GM12891 (cell line): Measurements from ENCODE around the gene C11orf24.

Experiments used
- PAX5 ChIP-seq: IDR thresholded peaks from 2 replicates; pipeline ENCODE4 v1.6.1; 2011; ENCODE audit warnings: low read length, moderate library complexity, mild to moderate bottlenecking; ENCODE audit not compliant: insufficient read depth, severe bottlenecking
- POLR2A ChIP-seq: IDR thresholded peaks from 2 replicates; pipeline ENCODE4 v1.6.1; 2011; ENCODE audit warnings: low read depth, low read length, control low read depth
- POLR2AphosphoS5 ChIP-seq: IDR thresholded peaks from 2 replicates; pipeline ENCODE4 v1.6.1; 2011; ENCODE audit warnings: low read depth, low read length, control low read depth
- POU2F2 ChIP-seq: IDR thresholded peaks from 2 replicates; pipeline ENCODE4 v1.6.1; 2011; ENCODE audit warnings: low read depth, mild to moderate bottlenecking, control low read depth, low read length, moderate library complexity
- TAF1 ChIP-seq: IDR thresholded peaks from 2 replicates; pipeline ENCODE4 v1.6.1; 2011; ENCODE audit warnings: low read depth, low read length, control low read depth

- TF ChIP-seq POLR2A (no peak), PAX5 (no peak), POLR2AphosphoS5 (no peak), TAF1 (no peak), POU2F2 (no peak)
Observed at GRCh38 chr11:68226421-68226820, 45.4 kb downstream of the C11orf24 start.
